Gastrocnemius medialis (tissue), 4 donors: ENCODE measurements around the gene MICU1.
A peak's percentile ranks its signal among the peaks of the same experiment; 100 is the strongest.

ENCODE experiments used
- POLR2A ChIP-seq, 2 donors: fragments of 450-650 bp; IDR thresholded peaks; one replicate each; pipeline ENCODE4 v1.6.1; 2017; ENCODE audit warnings: antibody characterized with exemption in 2 of 2, mild to moderate bottlenecking in 2 of 2, moderate library complexity in 2 of 2
- TF ChIP-seq, protein P1 (sequence below), 5 experiments: fragments of 450-650 bp in 3 of 5; fragments of 200-600 bp in 2 of 5; sonication (generic) in 2 of 5; IDR thresholded peaks in 4 of 5; conservative IDR thresholded peaks in 1 of 5; 1 replicate in 4 of 5; 2 replicates in 1 of 5; pipeline ENCODE4 v1.5.1; 2016 to 2019; ENCODE audit warnings: antibody characterized with exemption in 5 of 5, mild to moderate bottlenecking in 3 of 5, moderate library complexity in 3 of 5

GRCh38 chr10:72335394-72336258 is 290.3 kb downstream of the MICU1 start:
- no peak for TF ChIP-seq POLR2A (IDR thresholded peaks at IDR 0.05)
- TF ChIP-seq, protein P1, sequence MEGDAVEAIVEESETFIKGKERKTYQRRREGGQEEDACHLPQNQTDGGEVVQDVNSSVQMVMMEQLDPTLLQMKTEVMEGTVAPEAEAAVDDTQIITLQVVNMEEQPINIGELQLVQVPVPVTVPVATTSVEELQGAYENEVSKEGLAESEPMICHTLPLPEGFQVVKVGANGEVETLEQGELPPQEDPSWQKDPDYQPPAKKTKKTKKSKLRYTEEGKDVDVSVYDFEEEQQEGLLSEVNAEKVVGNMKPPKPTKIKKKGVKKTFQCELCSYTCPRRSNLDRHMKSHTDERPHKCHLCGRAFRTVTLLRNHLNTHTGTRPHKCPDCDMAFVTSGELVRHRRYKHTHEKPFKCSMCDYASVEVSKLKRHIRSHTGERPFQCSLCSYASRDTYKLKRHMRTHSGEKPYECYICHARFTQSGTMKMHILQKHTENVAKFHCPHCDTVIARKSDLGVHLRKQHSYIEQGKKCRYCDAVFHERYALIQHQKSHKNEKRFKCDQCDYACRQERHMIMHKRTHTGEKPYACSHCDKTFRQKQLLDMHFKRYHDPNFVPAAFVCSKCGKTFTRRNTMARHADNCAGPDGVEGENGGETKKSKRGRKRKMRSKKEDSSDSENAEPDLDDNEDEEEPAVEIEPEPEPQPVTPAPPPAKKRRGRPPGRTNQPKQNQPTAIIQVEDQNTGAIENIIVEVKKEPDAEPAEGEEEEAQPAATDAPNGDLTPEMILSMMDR (IDR thresholded peaks at IDR 0.05 in 4 of 5, conservative IDR thresholded peaks at IDR 0.05 in 1 of 5): peak in 1 of 5 experiments; percentile 37
